DND-41 (cell line): Measurements from ENCODE around the gene MAP4K3.

Source experiments
- ATAC-seq: fragments of 200-7000 bp; cut with Tn5 transposase; 3 replicates; pipeline ENCODE4 v1.9.1; 2021; ENCODE audit warnings: low read depth; ENCODE audit not compliant: insufficient read depth
- DNase-seq: peaks from one replicate; pipeline ENCODE4 v3.0.0-alpha.2; 2020
- H2AFZ ChIP-seq: 2 replicates; pipeline ENCODE4 v1.6.0; 2012; ENCODE audit warnings: low read depth, low read length
- H3K27ac ChIP-seq: 2 replicates; pipeline ENCODE4 v1.5.1; 2012; ENCODE audit warnings: low read length, inconsistent platforms
- H3K27me3 ChIP-seq: fragments of 200-600 bp; sonication (generic); 2 replicates; pipeline ENCODE4 v1.6.0; 2012; ENCODE audit warnings: low read length, mild to moderate bottlenecking, inconsistent platforms; ENCODE audit not compliant: insufficient read depth, poor library complexity
- H3K36me3 ChIP-seq: 2 replicates; pipeline ENCODE4 v1.5.1; 2012; ENCODE audit warnings: low read length, inconsistent platforms; ENCODE audit not compliant: insufficient read depth
- H3K4me1 ChIP-seq: 2 replicates; pipeline ENCODE4 v1.5.1; 2012; ENCODE audit warnings: mild to moderate bottlenecking, low read length; ENCODE audit not compliant: insufficient read depth
- H3K4me2 ChIP-seq: 2 replicates; pipeline ENCODE4 v1.6.0; 2012; ENCODE audit warnings: mild to moderate bottlenecking, moderate library complexity, low read length, inconsistent platforms; ENCODE audit not compliant: insufficient read depth
- H3K4me3 ChIP-seq, 2 experiments: fragments of 200-600 bp in 1 of 2; shearing (Covaris generic) in 1 of 2; 2 replicates each; pipeline ENCODE4 v1.5.1; 2012 to 2016; ENCODE audit warnings: inconsistent platforms in 2 of 2, low read length in 2 of 2, mild to moderate bottlenecking in 2 of 2, low read depth in 1 of 2, moderate library complexity in 1 of 2
- H3K79me2 ChIP-seq: 2 replicates; pipeline ENCODE4 v1.6.0; 2012; ENCODE audit warnings: low read length, inconsistent platforms; ENCODE audit not compliant: insufficient read depth
- H3K9ac ChIP-seq: 2 replicates; pipeline ENCODE4 v1.6.0; 2012; ENCODE audit warnings: low read depth, mild to moderate bottlenecking, inconsistent platforms, low read length, moderate library complexity
- H3K9me3 ChIP-seq: 2 replicates; pipeline ENCODE4 v1.5.1; 2012; ENCODE audit warnings: low read length, moderate library complexity, mild to moderate bottlenecking, inconsistent platforms; ENCODE audit not compliant: insufficient read depth, severe bottlenecking
- H4K20me1 ChIP-seq: 2 replicates; pipeline ENCODE4 v1.6.0; 2012; ENCODE audit warnings: low read length; ENCODE audit not compliant: insufficient read depth
- CTCF ChIP-seq: IDR thresholded peaks from 2 replicates; pipeline ENCODE4 v1.5.1; 2012; ENCODE audit warnings: borderline replicate concordance, low read length, moderate library complexity, mild to moderate bottlenecking; ENCODE audit not compliant: poor library complexity, severe bottlenecking; ENCODE audit errors: extremely low read depth
- EZH2 ChIP-seq: IDR thresholded peaks from 3 replicates; pipeline ENCODE4 v1.6.1; 2012; ENCODE audit warnings: borderline replicate concordance, low read depth, mild to moderate bottlenecking, moderate library complexity, low read length, inconsistent platforms; ENCODE audit not compliant: severe bottlenecking

The MAP4K3 gene

GRCh38 chr2:39470580-39470979 is 33.5 kb upstream of the MAP4K3 start:
- no peak overlapping the region for H3K4me3 ChIP-seq
- no peak for TF ChIP-seq EZH2
- TF ChIP-seq CTCF = no peak
- no peaks in the 10 kb centered on the region for H3K9me3 ChIP-seq
- no peaks in the 10 kb centered on the region for H4K20me1 ChIP-seq
- no peak overlapping the region for H3K4me2 ChIP-seq
- DNase-seq = no peak
- no peak for ATAC-seq
- H3K79me2 ChIP-seq = no peaks in the 10 kb centered on the region
- H3K9ac ChIP-seq = no peak overlapping the region
- H3K4me1 ChIP-seq = no peaks in the 10 kb centered on the region
- no peak overlapping the region for H2AFZ ChIP-seq
- no peaks in the 10 kb centered on the region for H3K27me3 ChIP-seq
- no peaks in the 10 kb centered on the region for H3K36me3 ChIP-seq
- no peak overlapping the region for H3K27ac ChIP-seq

- Histone ChIP-seq H3K9ac (no peak overlapping the region), H3K4me3 (no peak overlapping the region), H3K27me3 (no peaks in the 10 kb centered on the region), H3K79me2 (no peaks in the 10 kb centered on the region), H3K4me2 (no peak overlapping the region), H3K9me3 (no peaks in the 10 kb centered on the region), H2AFZ (no peak overlapping the region), H3K36me3 (no peaks in the 10 kb centered on the region), H3K27ac (no peak overlapping the region), H4K20me1 (no peaks in the 10 kb centered on the region), H3K4me1 (no peaks in the 10 kb centered on the region)
- no peak for ATAC-seq
- no peak for DNase-seq
- TF ChIP-seq EZH2 = no peak
- no peak for TF ChIP-seq CTCF
These were observed 32.7 kb upstream of the MAP4K3 start for GRCh38 chr2:39469807-39470206.

- ATAC-seq (no peak), DNase-seq (no peak)
- no peak overlapping the region for H3K4me3 ChIP-seq
- H3K36me3 ChIP-seq = no peaks in the 10 kb centered on the region
- H3K4me1 ChIP-seq = no peaks in the 10 kb centered on the region
- H3K9ac ChIP-seq = no peak overlapping the region
- H3K9me3 ChIP-seq = no peaks in the 10 kb centered on the region
- H3K27ac ChIP-seq = no peak overlapping the region
- no peaks in the 10 kb centered on the region for H3K79me2 ChIP-seq
- H3K27me3 ChIP-seq = no peaks in the 10 kb centered on the region
- H4K20me1 ChIP-seq = no peaks in the 10 kb centered on the region
- H2AFZ ChIP-seq = no peak overlapping the region
- no peak for TF ChIP-seq CTCF
- no peak for TF ChIP-seq EZH2
- no peak overlapping the region for H3K4me2 ChIP-seq
These were observed 31.7 kb upstream of the MAP4K3 start for GRCh38 chr2:39468579-39469451.

GRCh38 chr2:39466311-39466710 is 29.2 kb upstream of the MAP4K3 start:
- Histone ChIP-seq H3K9me3 (no peaks in the 10 kb centered on the region), H2AFZ (no peak overlapping the region), H3K4me1 (no peaks in the 10 kb centered on the region), H3K27ac (no peak overlapping the region), H3K36me3 (no peaks in the 10 kb centered on the region), H3K79me2 (no peaks in the 10 kb centered on the region), H3K4me2 (no peak overlapping the region), H3K27me3 (no peaks in the 10 kb centered on the region), H3K4me3 (no peak overlapping the region), H3K9ac (no peak overlapping the region), H4K20me1 (no peaks in the 10 kb centered on the region)
- DNase-seq (no peak), ATAC-seq (no peak)
- TF ChIP-seq CTCF = no peak
- TF ChIP-seq EZH2 = no peak
